ENCODE measurements around the gene TNFRSF4.
A peak's percentile ranks its signal among the peaks of the same experiment; 100 is the strongest.

Gene TNFRSF4

DNA sequence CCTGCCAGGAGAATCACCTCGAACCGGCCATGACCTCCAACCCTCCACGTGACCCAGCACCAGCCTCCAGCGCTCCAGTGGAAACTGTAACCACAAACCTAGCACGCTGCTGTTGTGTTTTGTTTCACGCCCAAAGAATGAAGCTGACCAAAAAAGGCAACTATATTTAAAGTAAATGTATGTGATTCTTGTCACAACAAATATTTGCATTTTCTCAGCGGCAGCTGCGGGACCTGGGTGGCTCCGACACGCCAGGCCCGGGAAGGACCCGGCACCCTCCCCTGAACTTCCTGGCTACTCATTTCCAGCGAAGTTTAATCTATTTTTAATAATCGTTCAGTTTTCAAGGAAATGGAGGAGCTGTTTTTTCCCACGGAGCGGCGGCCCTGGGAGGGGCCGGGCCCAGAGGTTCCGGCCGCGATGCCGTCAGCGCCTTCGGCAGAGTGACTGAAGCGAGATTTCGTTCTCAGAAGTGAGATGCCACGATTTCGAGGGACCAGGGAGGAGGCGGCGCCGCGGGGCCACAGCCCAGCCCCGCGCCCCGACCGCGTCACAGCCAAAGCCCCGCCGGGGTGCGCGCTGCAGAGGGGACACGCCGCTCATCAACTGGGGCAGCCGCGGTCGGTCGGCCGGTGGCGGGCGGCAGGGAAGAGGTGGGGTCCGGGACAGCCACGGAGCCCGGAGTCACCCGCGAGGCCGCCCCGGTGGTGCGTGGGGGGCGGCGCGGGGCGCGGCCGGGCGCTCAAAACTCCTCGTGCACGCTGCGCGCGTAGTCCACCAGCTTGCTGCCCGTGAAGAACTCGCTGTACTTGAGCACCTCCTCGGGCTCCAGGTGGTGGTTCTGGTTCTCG is 3.0 kb upstream of the TNFRSF4 start:
- peak; percentile 71 for DNase-seq

DNA sequence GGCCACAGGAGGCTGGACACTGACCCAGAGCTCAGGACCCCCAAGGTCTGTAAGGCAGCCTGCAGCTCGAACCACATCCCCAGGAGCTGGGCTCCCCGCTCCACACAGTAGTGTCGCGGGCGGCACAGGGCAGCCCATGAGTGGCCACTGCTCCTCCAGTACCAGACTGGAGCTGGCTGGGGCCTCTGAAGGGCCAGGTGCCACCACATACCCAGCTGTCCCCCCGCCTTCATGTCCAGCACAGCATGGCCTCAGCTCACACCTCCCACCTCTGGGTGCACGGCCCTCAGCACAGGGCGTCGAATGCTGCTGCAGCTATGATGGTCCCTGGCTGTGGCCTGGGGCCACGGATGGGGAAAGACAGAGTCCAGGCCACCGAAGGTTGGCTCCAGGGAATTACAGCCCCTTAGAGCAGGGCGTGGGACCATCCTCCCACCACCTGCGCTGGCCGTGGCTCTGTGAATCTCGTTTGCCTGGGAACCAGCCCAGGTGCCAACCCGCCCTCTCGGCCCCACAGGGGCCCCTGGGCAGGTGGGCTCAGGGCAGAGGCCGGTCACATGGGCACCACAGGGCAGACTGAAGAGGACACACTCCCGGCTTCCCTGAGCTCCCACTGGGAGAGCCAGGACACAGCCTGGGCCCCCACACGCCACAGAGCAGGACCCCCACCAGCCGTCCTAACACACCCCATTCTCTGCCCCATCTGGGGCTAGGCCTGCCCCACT is 2.1 kb upstream of the TNFRSF4 start:
- no peak for DNase-seq

- peak; percentile 50 for DNase-seq
Observed at GRCh38 chr1:1215080-1215676, 1.2 kb upstream of the TNFRSF4 start.

- peak; percentile 60 for DNase-seq
Observed at GRCh38 chr1:1212780-1213344, 1.1 kb downstream of the TNFRSF4 start.

- no peak for DNase-seq
Observed at GRCh38 chr1:1211541-1212441, 2.2 kb downstream of the TNFRSF4 start.

- no peak for DNase-seq
Observed at GRCh38 chr1:1210726-1211540, 3.0 kb downstream of the TNFRSF4 start.

GRCh38 chr1:1208713-1209433 is 5.1 kb downstream of the TNFRSF4 start:
- DNase-seq, result peak; percentile 60

- DNase-seq, result no peak
Observed at GRCh38 chr1:1207571-1207892, 6.4 kb downstream of the TNFRSF4 start.

DNA sequence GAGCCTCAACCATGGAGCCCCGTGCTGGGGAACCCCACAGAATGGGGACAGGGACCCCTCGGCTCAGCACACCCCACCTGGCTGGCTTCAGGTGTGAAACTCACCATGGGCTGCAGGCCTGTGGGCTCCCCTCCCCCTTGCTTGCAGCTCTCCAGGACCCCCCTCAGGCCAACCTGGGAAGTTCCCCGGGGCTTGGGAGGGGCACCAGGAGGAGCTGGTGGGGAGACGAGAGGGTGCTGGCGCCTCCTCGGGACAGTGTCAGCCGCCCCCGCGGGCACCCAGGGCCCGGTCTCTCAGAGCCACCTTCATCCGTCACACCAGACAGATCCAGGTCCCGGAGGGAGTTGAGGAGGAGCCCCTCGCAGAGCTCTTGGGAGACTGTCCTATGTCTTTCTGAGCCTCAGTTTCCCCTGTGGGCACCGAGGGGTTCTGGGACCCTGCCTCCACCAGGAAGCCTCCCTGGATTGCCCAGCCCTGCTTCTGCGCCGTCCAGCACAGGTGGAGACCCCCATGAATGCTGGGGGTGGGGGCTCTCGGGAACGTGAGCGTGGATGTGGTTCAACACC is 6.9 kb downstream of the TNFRSF4 start:
- DNase-seq, result no peak

DNA sequence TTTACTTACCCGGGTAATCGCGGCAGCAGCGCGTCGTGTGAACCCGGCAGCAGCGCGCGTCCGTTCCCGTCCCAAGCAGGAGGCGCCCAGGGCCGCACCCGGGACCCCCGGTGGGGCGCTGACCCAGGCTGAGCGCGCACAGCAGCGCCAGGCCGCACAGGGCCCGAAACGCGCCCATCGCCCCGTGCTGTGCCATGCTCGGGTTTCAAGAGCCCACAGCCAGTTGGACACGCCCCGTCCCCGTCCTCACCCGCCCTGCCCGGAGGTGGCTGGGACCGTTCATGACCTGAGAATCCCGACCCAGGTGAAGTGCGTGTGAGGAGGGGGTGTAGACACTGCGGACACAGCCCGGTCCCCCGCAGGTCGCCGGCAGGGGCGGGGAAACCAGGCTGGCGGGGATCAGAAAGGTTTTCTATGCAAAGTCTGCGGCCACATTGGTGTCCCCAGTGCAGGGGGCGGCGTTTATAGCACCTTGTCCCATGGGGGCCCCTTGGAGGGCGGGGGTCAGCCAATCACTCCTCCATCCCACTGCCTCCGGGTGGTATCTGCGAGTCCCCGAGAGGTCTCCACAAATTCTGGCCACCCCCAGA is 7.5 kb downstream of the TNFRSF4 start, which contains the start of gene TNFRSF18:
Gene TNFRSF18 (minus strand): TSS at position 217 of the 590 bp plus-strand sequence. CDS start 21 bp downstream, at position 196.
- DNase-seq, result peak; percentile 54

DNA sequence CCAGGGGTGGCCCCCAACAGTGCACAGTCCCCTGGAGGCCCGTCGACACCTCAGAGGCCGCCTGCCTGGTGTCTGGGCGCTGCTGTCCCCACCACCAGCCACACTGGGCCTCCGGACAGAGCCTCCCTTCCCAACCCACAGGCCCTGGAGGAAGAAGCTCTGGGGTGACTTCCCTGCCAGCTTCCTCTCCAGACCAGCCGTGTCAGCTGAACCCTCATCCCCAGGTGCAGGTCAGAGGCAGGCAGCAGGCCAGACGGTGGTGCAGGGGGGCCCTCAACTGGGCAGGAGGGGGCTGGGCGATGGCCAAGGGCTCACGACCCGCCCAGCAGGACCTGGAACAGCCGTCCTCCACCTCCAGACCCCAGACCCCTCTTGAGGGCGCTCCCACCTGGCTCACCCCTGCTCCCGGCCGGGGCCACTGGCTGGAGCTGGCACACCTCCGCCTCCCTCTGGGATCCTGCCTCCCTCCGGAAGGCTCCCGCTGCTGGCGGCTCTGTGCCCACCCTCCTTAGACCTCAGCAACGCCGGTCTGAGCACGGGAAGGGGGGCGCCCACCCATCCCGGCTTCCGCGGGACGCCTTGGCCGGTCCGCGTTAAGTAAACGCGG is 8.1 kb downstream of the TNFRSF4 start:
- no peak for DNase-seq

GRCh38 chr1:1204998-1205768 is 8.8 kb downstream of the TNFRSF4 start:
- no peak for DNase-seq

- no peak for DNase-seq
Observed at GRCh38 chr1:1204425-1204920, 9.5 kb downstream of the TNFRSF4 start.

GRCh38 chr1:1203561-1204424 is 10.2 kb downstream of the TNFRSF4 start:
- no peak for DNase-seq

- DNase-seq, result no peak
Observed at GRCh38 chr1:1202831-1203560, 11.0 kb downstream of the TNFRSF4 start.

DNA sequence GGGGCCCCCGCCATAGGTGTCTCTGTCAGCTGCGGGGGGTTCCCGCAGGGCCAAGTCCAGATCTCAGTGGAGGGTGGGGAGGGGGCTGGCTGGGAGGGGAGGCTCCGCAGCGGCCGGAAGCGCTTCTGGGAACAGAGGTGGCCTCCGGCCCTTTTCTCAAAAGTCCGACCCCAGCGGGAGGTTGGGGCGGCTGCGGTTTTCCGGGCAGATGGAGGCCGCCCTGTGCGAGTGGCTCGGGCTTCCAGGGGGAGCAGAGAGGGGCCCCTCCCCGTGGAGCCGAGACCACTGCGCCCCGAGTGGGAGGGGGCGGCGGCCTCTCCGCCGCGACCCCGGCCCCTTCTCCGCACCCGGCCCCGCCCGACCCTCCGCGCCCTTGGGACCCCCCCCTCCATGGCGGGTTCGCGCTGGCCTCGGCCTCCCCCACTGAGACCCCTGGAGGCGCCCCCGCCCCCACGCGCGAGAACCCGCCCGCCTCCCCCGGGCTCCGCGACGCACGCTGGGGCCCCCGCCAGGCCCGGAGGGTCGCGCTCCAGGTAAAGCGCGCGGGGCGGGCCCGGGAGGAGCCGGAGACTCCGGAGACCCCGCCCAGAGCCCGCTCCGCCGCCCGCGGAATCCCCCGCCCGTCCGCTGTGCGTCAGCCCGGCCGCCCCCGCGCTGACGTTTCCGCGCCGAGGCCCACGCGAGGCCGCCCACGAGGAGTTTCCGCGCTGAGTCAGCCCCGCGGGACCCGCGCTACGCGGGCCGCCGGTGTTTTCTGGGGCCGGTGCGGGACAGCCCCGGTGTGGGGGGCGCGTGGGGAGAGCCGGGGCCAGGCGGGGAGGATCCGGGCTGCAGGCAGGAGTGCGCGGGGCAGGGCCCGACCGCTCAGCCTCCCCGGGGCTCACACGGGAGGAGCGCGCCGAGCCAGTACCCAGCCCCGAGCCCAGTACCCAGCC is 12.8 kb downstream of the TNFRSF4 start:
- peak; percentile 92 for DNase-seq

Measured in CD4-positive, alpha-beta T cell treated with Interleukin-12 subunit alpha and Interleukin-12 subunit beta, for 1 hour (primary cell).